HG02623 (cell line): ENCODE measurements around the gene NAA35.

ENCODE experiments used
- ATAC-seq: cut with Tn5 transposase; IDR thresholded peaks from one replicate; pipeline ENCODE4 v1.9.1; 2021; ENCODE audit warnings: moderate library complexity; ENCODE audit not compliant: unreplicated experiment

Gene NAA35

GRCh38 chr9:86057491-86057890 lies 116.5 kb downstream of the NAA35 start:
- ATAC-seq, result no peak

- no peak for ATAC-seq
Observed at GRCh38 chr9:86061972-86062739, 121.2 kb downstream of the NAA35 start.

- ATAC-seq, result no peak
Observed at GRCh38 chr9:86062845-86063693, 122.1 kb downstream of the NAA35 start.

- ATAC-seq, result no peak
Observed at GRCh38 chr9:86064220-86064619, 123.3 kb downstream of the NAA35 start.

- no peak for ATAC-seq
Observed at GRCh38 chr9:86069206-86069869, 128.4 kb downstream of the NAA35 start.
